Measurements from ENCODE around the gene CCDC192. TPM values are rescaled to one million over a fixed set of nuclear protein-coding genes. Genes with fewer than 3 reads are reported as not detected.

The CCDC192 gene
- total RNA-seq, 1 donor from 2014 or later: not detected

DNA sequence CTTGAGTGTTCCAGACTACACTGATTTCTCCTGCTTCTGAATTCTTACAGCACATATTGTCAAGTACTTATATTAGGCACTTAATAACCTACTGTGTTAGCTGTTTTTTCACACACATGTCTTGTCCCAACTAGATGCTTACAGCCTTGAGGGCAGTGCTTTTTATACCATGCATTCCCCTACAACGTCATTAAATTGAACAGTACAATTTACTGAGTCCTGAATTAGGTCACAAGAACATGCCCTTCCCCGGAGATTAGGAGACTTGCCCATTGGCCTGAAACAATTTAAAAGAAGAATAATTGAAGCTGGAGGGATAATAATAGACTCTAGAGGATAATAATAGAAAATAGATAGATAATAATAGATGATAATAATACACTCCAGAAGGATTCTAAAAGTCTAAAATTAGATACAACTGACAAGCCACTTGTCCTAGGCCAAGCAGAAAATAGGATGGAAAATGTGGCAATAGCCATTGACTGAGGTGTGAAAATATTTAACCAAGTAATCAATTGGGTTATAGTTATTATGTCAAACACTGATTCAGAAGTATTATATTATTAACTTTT is 267.7 kb downstream of the CCDC192 start:
- TF ChIP-seq, protein P1, sequence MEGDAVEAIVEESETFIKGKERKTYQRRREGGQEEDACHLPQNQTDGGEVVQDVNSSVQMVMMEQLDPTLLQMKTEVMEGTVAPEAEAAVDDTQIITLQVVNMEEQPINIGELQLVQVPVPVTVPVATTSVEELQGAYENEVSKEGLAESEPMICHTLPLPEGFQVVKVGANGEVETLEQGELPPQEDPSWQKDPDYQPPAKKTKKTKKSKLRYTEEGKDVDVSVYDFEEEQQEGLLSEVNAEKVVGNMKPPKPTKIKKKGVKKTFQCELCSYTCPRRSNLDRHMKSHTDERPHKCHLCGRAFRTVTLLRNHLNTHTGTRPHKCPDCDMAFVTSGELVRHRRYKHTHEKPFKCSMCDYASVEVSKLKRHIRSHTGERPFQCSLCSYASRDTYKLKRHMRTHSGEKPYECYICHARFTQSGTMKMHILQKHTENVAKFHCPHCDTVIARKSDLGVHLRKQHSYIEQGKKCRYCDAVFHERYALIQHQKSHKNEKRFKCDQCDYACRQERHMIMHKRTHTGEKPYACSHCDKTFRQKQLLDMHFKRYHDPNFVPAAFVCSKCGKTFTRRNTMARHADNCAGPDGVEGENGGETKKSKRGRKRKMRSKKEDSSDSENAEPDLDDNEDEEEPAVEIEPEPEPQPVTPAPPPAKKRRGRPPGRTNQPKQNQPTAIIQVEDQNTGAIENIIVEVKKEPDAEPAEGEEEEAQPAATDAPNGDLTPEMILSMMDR (IDR thresholded peaks at IDR 0.05; ENCODE audit: borderline replicate concordance): no peak
- peak overlapping the region; percentile 13 for H3K27ac ChIP-seq (replicated peaks)
- intact Hi-C loops (cut with micrococcal nuclease): no loop called here
- no peak overlapping the region for H3K4me3 ChIP-seq
- H3K27me3 ChIP-seq (ENCODE audit: low read depth): no peaks in the 10 kb centered on the region
- H3K9me3 ChIP-seq (replicated peaks): no peaks in the 10 kb centered on the region
- no peak for DNase-seq
- peaks cover 29% of the 10 kb centered on the region for H3K4me1 ChIP-seq
- peaks cover 9% of the 10 kb centered on the region for H3K36me3 ChIP-seq

DNA sequence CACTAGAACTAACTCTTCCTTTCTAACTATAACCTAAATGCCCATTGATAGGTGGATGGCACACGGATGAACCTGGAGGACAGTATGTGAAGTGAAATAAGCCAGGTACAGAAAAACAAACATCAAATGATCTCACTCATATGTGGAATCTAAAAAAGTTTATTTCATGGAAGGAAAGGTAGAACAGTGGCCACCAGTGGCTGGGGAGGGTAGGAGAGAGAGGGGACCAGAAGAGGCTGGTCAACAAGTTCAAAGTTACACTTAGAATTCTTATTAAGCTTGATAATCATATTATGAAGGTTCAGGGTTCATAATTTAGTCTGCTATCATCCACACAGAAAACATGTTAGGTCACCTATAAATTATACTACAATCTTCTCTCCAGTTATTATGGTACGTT is 272.8 kb downstream of the CCDC192 start:
- H3K4me1 ChIP-seq: peaks cover 11% of the 10 kb centered on the region
- intact Hi-C loops (cut with micrococcal nuclease): no loop called here
- no peak for DNase-seq
- no peaks in the 10 kb centered on the region for H3K9me3 ChIP-seq (replicated peaks)
- no peak overlapping the region for H3K4me3 ChIP-seq
- peak overlapping the region; percentile 65 for H3K27ac ChIP-seq (replicated peaks)
- TF ChIP-seq, protein P1 (IDR thresholded peaks at IDR 0.05; ENCODE audit: borderline replicate concordance): no peak
- no peaks in the 10 kb centered on the region for H3K36me3 ChIP-seq
- H3K27me3 ChIP-seq (ENCODE audit: low read depth): no peaks in the 10 kb centered on the region

DNA sequence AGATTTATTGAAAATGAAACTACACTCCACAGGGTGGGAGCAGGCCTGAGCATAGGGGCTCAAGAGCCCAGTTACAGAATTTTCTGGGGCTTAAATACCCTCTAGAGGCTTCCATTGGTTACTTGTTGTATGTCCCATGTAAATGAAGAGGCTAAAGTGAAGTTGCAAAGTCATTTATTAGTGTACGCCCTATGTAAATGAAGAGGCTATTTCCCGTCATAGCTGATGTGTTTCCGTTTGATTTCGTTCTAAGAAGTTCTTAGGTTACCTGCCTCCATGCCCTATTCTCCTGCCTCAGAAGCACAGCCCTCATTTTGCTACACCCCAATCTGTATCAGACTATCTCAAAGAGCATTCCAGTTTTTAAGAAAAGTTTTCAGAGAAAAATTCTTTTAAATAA is 273.3 kb downstream of the CCDC192 start:
- Histone ChIP-seq H3K9me3 (replicated peaks) (no peaks in the 10 kb centered on the region), H3K27me3 (ENCODE audit: low read depth) (no peaks in the 10 kb centered on the region), H3K4me1 (peaks cover 5% of the 10 kb centered on the region), H3K36me3 (no peaks in the 10 kb centered on the region), H3K27ac (replicated peaks) (peak overlapping the region; percentile 65), H3K4me3 (no peak overlapping the region)
- TF ChIP-seq, protein P1 (IDR thresholded peaks at IDR 0.05; ENCODE audit: borderline replicate concordance): no peak
- no peak for DNase-seq
- intact Hi-C loops (cut with micrococcal nuclease): no loop called here

DNA sequence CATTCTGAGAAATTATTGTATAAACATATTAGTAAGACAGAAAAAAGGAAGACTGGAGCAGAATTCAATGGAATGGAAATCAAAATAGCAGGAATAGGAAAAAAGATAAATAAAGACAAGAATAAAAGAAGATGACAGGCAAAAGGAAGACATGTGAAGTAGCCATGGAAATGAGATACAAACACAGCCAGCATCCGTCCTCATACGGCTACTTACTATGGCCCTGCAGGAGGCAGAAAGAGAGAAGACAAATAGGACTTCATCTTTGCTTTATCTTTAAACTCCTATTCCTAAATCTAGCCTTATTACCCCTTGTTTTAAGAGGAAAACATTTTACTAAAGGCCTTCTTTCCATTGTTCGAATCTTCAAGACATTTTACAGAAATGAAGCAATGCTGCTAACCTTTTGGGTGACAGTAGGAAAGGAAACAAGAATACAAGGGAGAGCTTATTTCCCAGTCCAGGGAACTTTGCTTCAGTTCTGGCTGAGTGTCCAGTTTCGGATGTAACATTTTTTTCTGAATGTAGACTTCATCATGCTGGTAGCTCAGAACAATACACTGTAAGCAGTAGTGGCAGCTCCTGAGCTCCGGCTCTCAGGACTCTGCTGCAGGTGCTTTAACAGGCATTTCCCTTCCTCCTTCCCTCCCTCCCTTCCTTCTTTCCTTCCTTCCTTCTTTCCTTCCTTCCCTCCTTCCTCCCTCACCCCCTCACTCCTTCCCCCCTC is 274.0 kb downstream of the CCDC192 start:
- no peak for DNase-seq
- H3K27ac ChIP-seq (replicated peaks): peak overlapping the region; percentile 65
- H3K9me3 ChIP-seq (replicated peaks): no peaks in the 10 kb centered on the region
- H3K27me3 ChIP-seq (ENCODE audit: low read depth): no peaks in the 10 kb centered on the region
- peaks cover 4% of the 10 kb centered on the region for H3K4me1 ChIP-seq
- H3K36me3 ChIP-seq: no peaks in the 10 kb centered on the region
- H3K4me3 ChIP-seq: no peak overlapping the region
- intact Hi-C loops (cut with micrococcal nuclease): no loop called here
- TF ChIP-seq, protein P1 (IDR thresholded peaks at IDR 0.05; ENCODE audit: borderline replicate concordance): no peak

DNA sequence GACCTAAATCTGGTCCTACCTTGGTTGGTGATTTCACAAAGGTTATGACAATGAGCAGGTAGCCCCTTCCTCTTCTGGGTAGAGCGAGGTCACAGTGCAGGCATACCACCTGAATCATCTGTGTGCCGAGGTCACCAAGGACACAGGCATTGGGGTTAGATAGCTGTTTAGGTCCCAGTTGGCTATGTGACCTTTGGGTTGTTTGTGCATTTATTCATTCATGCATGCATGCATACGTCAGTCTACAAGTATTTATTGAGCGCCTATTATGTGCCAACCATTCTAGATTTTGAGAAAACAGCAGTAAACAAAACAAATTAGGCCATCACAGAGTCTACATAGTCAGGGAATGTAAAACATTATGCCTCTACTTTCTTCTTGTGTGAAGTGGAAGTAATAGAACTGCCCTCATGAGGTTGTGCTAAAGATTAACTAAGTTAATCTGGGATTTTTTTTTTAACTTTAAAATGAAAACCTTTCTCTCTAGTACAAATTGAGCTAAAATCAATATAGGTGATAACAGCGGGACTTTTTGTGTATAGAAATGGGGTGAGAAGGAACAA is 275.6 kb downstream of the CCDC192 start:
- H3K27me3 ChIP-seq (ENCODE audit: low read depth): no peaks in the 10 kb centered on the region
- DNase-seq: no peak
- peaks cover 4% of the 10 kb centered on the region for H3K4me1 ChIP-seq
- H3K36me3 ChIP-seq: no peaks in the 10 kb centered on the region
- H3K9me3 ChIP-seq (replicated peaks): no peaks in the 10 kb centered on the region
- H3K27ac ChIP-seq (replicated peaks): no peak overlapping the region
- TF ChIP-seq, protein P1 (IDR thresholded peaks at IDR 0.05; ENCODE audit: borderline replicate concordance): no peak
- H3K4me3 ChIP-seq: no peak overlapping the region
- intact Hi-C loops (cut with micrococcal nuclease): no loop called here
